ENCODE data around the gene PHIP.

Gene PHIP

GRCh38 chr6:79072640-79073181, 5.3 kb downstream of the PHIP start:
- no peak for TF ChIP-seq CTCF (IDR thresholded peaks at IDR 0.05; ENCODE audit: control insufficient read depth, insufficient read depth, low read depth, low read length, missing control alignments)
- DNase-seq (ENCODE audit: low read depth): no peak
- H3K4me3 ChIP-seq (ENCODE audit: control insufficient read depth, low read depth, low read length): no peak overlapping the region

- TF ChIP-seq CTCF (IDR thresholded peaks at IDR 0.05; ENCODE audit: control insufficient read depth, insufficient read depth, low read depth, low read length, missing control alignments): no peak
- DNase-seq (ENCODE audit: low read depth): no peak
- H3K4me3 ChIP-seq (ENCODE audit: control insufficient read depth, low read depth, low read length): no peak overlapping the region
Measured at GRCh38 chr6:79071547-79071946, 6.5 kb downstream of the PHIP start.

- DNase-seq (ENCODE audit: low read depth): no peak
- no peak overlapping the region for H3K4me3 ChIP-seq (ENCODE audit: control insufficient read depth, low read depth, low read length)
- no peak for TF ChIP-seq CTCF (IDR thresholded peaks at IDR 0.05; ENCODE audit: control insufficient read depth, insufficient read depth, low read depth, low read length, missing control alignments)
Measured at GRCh38 chr6:79070206-79070825, 7.7 kb downstream of the PHIP start.

- no peak for TF ChIP-seq CTCF (IDR thresholded peaks at IDR 0.05; ENCODE audit: control insufficient read depth, insufficient read depth, low read depth, low read length, missing control alignments)
- no peak overlapping the region for H3K4me3 ChIP-seq (ENCODE audit: control insufficient read depth, low read depth, low read length)
- DNase-seq (ENCODE audit: low read depth): no peak
Measured at GRCh38 chr6:79066828-79067227, 11.2 kb downstream of the PHIP start.

- TF ChIP-seq CTCF (IDR thresholded peaks at IDR 0.05; ENCODE audit: control insufficient read depth, insufficient read depth, low read depth, low read length, missing control alignments): no peak
- DNase-seq (ENCODE audit: low read depth): no peak
- H3K4me3 ChIP-seq (ENCODE audit: control insufficient read depth, low read depth, low read length): no peak overlapping the region
Measured at GRCh38 chr6:79066330-79066729, 11.7 kb downstream of the PHIP start.

GRCh38 chr6:79065232-79065631, 12.8 kb downstream of the PHIP start:
- no peak overlapping the region for H3K4me3 ChIP-seq (ENCODE audit: control insufficient read depth, low read depth, low read length)
- DNase-seq (ENCODE audit: low read depth): no peak
- no peak for TF ChIP-seq CTCF (IDR thresholded peaks at IDR 0.05; ENCODE audit: control insufficient read depth, insufficient read depth, low read depth, low read length, missing control alignments)

Measured in AG09309 (cell line).